Vagina (tissue), 2 donors: ENCODE results near the gene FOXK1. TPM values are rescaled to one million over a fixed set of nuclear protein-coding genes. Genes with fewer than 3 reads are reported as not detected.

Experiments
- DNase-seq, 2 donors: peaks; one replicate each; pipeline ENCODE4 v3.0.0-alpha.2; 2017; ENCODE audit errors: extremely low spot score in 2 of 2
- H3K27ac ChIP-seq: fragments of 200-600 bp; sonication (generic); one replicate; pipeline ENCODE4 v1.5.1; 2019
- H3K27me3 ChIP-seq: fragments of 200-600 bp; sonication (generic); one replicate; pipeline ENCODE4 v1.5.1; 2019
- H3K36me3 ChIP-seq, 2 donors: fragments of 200-600 bp; sonication (generic); one replicate each; pipeline ENCODE4 v1.5.1; 2017 to 2019
- H3K4me1 ChIP-seq: fragments of 200-600 bp; sonication (generic); one replicate; pipeline ENCODE4 v1.5.1; 2019
- H3K4me3 ChIP-seq, 2 donors: fragments of 200-600 bp; sonication (generic); 1 replicate in 1 of 2; 2 replicates in 1 of 2; pipeline ENCODE4 v1.5.1; 2016 to 2019
- H3K9me3 ChIP-seq: fragments of 200-600 bp; sonication (generic); one replicate; pipeline ENCODE4 v1.5.1; 2019
- CTCF ChIP-seq, 3 experiments: fragments of 450-650 bp in 2 of 3; fragments of 200-600 bp in 1 of 3; sonication (generic) in 1 of 3; IDR thresholded peaks; one replicate each; pipeline ENCODE4 v1.5.1; 2017 to 2019; ENCODE audit warnings: antibody characterized with exemption in 3 of 3, mild to moderate bottlenecking in 2 of 3, moderate library complexity in 2 of 3
- POLR2A ChIP-seq, 2 donors: fragments of 450-650 bp; IDR thresholded peaks; one replicate each; pipeline ENCODE4 v1.6.1; 2017; ENCODE audit warnings: antibody characterized with exemption in 2 of 2, mild to moderate bottlenecking in 2 of 2, moderate library complexity in 2 of 2
- POLR2AphosphoS5 ChIP-seq, 2 donors: sonication (generic); formaldehyde crosslinking; IDR thresholded peaks; one replicate each; pipeline ENCODE4 v1.9.0; 2017; ENCODE audit warnings: antibody characterized with exemption in 2 of 2, mild to moderate bottlenecking in 2 of 2, low read depth in 1 of 2; ENCODE audit not compliant: insufficient read depth in 1 of 2
- intact Hi-C: fragments of 100-400 bp; cut with DNase I; formaldehyde crosslinking; loops from one replicate; pipeline ENCODE4 v1.15.1; 2023
- total RNA-seq: library from RNA; depleted of rRNA; stranded (reverse); fragments of >200 nt; gene quantifications from one replicate; pipeline ENCODE4 v1.2.3, GENCODE V29; 2016

FOXK1 gene
- total RNA-seq, 1 donor from 2014 or later = 28.5 TPM

DNA sequence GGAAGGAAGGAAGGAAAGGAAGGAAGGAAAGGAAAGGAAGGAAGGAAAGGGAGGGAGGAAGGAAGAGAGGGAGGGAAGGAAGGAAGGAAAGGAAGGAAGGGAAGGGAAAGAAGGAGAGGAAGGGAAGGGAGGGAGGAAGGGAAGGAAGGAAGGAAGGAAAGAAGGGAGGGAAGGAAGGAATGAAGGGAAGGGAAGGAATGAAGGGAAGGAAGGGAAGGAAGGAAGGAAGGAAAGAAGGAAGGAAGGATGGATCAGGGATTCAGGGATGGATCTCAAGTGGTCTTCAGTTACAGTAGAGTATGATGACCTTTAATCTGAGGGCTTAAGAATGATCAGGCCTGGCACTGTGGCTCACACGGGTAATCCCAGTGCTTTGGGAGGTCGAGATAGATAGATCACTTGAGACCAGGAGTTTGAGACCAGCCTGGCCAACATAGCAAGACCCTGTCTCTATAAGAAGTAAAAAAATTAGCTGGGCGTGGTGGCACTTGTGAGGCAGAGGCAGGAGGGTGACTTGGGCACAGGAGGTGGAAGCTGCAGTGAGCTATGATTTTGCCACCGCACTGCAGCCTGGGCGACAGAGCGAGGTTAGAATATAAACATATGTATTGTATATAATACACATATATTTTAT lies 760 bp upstream of the FOXK1 start:
- intact Hi-C loops = no loop called here
- DNase-seq = no peak
- TF ChIP-seq POLR2AphosphoS5 (IDR thresholded peaks at IDR 0.05; ENCODE audit: insufficient read depth in 1 of 2, low read depth in 1 of 2) (no peak), CTCF (IDR thresholded peaks at IDR 0.05) (no peak)
- Histone ChIP-seq H3K27me3 (no peaks in the 10 kb centered on the region), H3K4me1 (peaks cover 29% of the 10 kb centered on the region), H3K36me3 (no peaks in the 10 kb centered on the region), H3K4me3 (peak overlapping the region; percentile 44 to 90), H3K27ac (peak overlapping the region; percentile 66), H3K9me3 (no peaks in the 10 kb centered on the region)

- no peak for DNase-seq
- intact Hi-C loops = loop anchor here (1.0 kb wide), 1 partner anchor 40 kb away; no protein-coding TSS in a partner anchor
- H3K36me3 ChIP-seq = no peaks in the 10 kb centered on the region
- TF ChIP-seq POLR2A (IDR thresholded peaks at IDR 0.05) (no peak), CTCF (IDR thresholded peaks at IDR 0.05) (no peak), POLR2AphosphoS5 (IDR thresholded peaks at IDR 0.05; ENCODE audit: insufficient read depth in 1 of 2, low read depth in 1 of 2) (no peak)
- no peaks in the 10 kb centered on the region for H3K9me3 ChIP-seq
- H3K4me3 ChIP-seq = peak overlapping the region; percentile 90 to 97
- peak overlapping the region; percentile 98 for H3K27ac ChIP-seq
- H3K4me1 ChIP-seq = peaks cover 41% of the 10 kb centered on the region
- H3K27me3 ChIP-seq = no peaks in the 10 kb centered on the region
Observed at GRCh38 chr7:4682621-4683042, 537 bp downstream of the FOXK1 start.

- intact Hi-C loops = no loop called here
- DNase-seq = no peak
- TF ChIP-seq POLR2A (IDR thresholded peaks at IDR 0.05) = no peak
- no peak for TF ChIP-seq CTCF (IDR thresholded peaks at IDR 0.05)
- no peak for TF ChIP-seq POLR2AphosphoS5 (IDR thresholded peaks at IDR 0.05; ENCODE audit: insufficient read depth in 1 of 2, low read depth in 1 of 2)
- Histone ChIP-seq H3K9me3 (no peaks in the 10 kb centered on the region), H3K4me3 (peak overlapping the region; percentile 90 to 97), H3K27me3 (no peaks in the 10 kb centered on the region), H3K36me3 (no peaks in the 10 kb centered on the region), H3K4me1 (peaks cover 42% of the 10 kb centered on the region), H3K27ac (peak overlapping the region; percentile 98)
Observed at GRCh38 chr7:4683043-4683883, 1.2 kb downstream of the FOXK1 start.

- TF ChIP-seq POLR2AphosphoS5 (IDR thresholded peaks at IDR 0.05; ENCODE audit: insufficient read depth in 1 of 2, low read depth in 1 of 2) (peak; percentile 56 to 73), CTCF (IDR thresholded peaks at IDR 0.05) (no peak)
- Histone ChIP-seq H3K9me3 (no peaks in the 10 kb centered on the region), H3K27me3 (no peaks in the 10 kb centered on the region), H3K27ac (peak overlapping the region; percentile 98), H3K36me3 (no peaks in the 10 kb centered on the region), H3K4me1 (peaks cover 49% of the 10 kb centered on the region), H3K4me3 (peak overlapping the region; percentile 90 to 97)
- no peak for DNase-seq
- intact Hi-C loops = no loop called here
Observed at GRCh38 chr7:4683884-4684565, 1.9 kb downstream of the FOXK1 start.
